CD4-positive, alpha-beta T cell treated with Interleukin-15 for 4 hours (primary cell): ENCODE data around the gene MAP3K20.

Experiments used
- DNase-seq: peaks from one replicate; pipeline ENCODE4 v3.0.0-alpha.2; 2020; ENCODE audit warnings: low spot score

MAP3K20 gene

GRCh38 chr2:173051463-173052215 is 24.0 kb upstream of the MAP3K20 start:
- no peak for DNase-seq

GRCh38 chr2:173053043-173053699 is 22.5 kb upstream of the MAP3K20 start:
- no peak for DNase-seq

GRCh38 chr2:173054466-173054865 is 21.2 kb upstream of the MAP3K20 start:
- no peak for DNase-seq

- no peak for DNase-seq
Observed at GRCh38 chr2:173056705-173057364, 18.8 kb upstream of the MAP3K20 start.

GRCh38 chr2:173058097-173058496 is 17.5 kb upstream of the MAP3K20 start:
- no peak for DNase-seq

- DNase-seq, result no peak
Observed at GRCh38 chr2:173058673-173059072, 17.0 kb upstream of the MAP3K20 start.

- no peak for DNase-seq
Observed at GRCh38 chr2:173059292-173059691, 16.4 kb upstream of the MAP3K20 start.

- no peak for DNase-seq
Observed at GRCh38 chr2:173059971-173060461, 15.6 kb upstream of the MAP3K20 start.

- DNase-seq, result no peak
Observed at GRCh38 chr2:173062801-173063200, 12.8 kb upstream of the MAP3K20 start.

GRCh38 chr2:173064151-173064805 is 11.4 kb upstream of the MAP3K20 start:
- no peak for DNase-seq

GRCh38 chr2:173066887-173067676 is 8.6 kb upstream of the MAP3K20 start:
- DNase-seq, result no peak

GRCh38 chr2:173075056-173075780 is 428 bp upstream of the MAP3K20 start:
- no peak for DNase-seq

GRCh38 chr2:173076581-173077345 is 1.1 kb downstream of the MAP3K20 start:
- no peak for DNase-seq

GRCh38 chr2:173077506-173078177 is 2.0 kb downstream of the MAP3K20 start:
- DNase-seq, result no peak

GRCh38 chr2:173079141-173079540 is 3.5 kb downstream of the MAP3K20 start:
- no peak for DNase-seq

GRCh38 chr2:173079973-173080860 is 4.6 kb downstream of the MAP3K20 start:
- no peak for DNase-seq

GRCh38 chr2:173086518-173087213 is 11.0 kb downstream of the MAP3K20 start:
- DNase-seq, result no peak

GRCh38 chr2:173087214-173087581 is 11.6 kb downstream of the MAP3K20 start:
- no peak for DNase-seq
